ENCODE data around the gene CARNS1.
"Not testable (repeated sequence)": the region's sequence is repeated elsewhere in the genome, so short reads cannot be mapped to it uniquely, and the experiment has no call there.

The CARNS1 gene

DNA sequence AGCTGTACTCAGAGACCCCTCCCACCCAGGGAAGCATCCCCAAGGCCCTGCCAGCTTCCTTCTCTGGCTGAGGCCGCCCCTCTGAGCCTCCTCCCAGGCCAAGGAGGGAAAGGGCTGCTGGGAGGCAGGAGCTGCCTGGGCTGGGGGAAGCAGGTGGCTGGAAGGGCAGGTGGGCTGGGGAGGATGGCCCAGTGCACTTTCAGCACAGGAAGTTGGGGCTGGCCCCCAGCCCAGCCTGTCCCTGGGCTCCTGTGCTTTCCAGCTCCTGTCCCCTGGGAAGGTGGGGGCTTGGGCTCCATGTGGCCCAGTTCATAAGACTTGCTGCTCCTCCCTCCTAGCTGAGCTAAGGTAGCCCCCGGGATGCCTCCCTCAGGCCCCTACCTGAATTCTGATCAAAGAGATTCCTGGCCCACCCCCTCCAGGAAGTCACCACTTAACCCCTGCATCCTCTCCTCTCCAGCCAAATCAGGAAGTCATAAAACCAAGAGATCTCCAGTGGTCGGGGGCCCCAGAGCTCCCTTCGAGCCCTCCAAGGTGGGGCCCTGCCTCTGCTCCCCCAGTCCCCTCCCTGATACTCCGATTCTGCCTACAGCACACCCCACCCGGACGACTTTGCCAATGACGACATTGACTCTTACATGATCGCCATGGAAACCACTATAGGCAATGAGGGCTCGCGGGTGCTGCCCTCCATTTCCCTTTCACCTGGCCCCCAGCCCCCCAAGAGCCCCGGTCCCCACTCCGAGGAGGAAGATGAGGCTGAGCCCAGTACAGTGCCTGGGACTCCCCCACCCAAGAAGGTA lies 18.7 kb upstream of the CARNS1 start:
- no peak overlapping the region for H3K27ac ChIP-seq
- DNase-seq (ENCODE audit: low read depth, low spot score) = no peak

DNA sequence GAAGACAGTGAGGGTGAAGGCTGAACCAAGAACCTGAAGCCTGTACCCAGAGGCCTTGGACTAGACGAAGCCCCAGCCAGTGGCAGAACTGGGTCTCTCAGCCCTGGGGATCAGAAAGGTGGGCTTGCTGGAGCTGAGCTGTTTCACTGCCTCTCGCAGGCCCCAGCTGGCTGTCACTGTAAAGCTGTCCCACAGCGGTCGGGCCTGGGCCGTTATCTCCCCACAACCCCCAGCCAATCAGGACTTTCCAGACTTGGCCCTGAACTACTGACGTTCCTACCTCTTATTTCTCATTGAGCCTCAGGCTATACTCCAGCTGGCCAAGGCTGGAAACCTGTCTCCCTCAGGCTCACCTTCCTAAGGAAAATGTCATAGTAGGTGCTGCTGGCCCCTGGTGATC lies 17.9 kb upstream of the CARNS1 start:
- no peak overlapping the region for H3K27ac ChIP-seq
- no peak for DNase-seq (ENCODE audit: low read depth, low spot score)

DNA sequence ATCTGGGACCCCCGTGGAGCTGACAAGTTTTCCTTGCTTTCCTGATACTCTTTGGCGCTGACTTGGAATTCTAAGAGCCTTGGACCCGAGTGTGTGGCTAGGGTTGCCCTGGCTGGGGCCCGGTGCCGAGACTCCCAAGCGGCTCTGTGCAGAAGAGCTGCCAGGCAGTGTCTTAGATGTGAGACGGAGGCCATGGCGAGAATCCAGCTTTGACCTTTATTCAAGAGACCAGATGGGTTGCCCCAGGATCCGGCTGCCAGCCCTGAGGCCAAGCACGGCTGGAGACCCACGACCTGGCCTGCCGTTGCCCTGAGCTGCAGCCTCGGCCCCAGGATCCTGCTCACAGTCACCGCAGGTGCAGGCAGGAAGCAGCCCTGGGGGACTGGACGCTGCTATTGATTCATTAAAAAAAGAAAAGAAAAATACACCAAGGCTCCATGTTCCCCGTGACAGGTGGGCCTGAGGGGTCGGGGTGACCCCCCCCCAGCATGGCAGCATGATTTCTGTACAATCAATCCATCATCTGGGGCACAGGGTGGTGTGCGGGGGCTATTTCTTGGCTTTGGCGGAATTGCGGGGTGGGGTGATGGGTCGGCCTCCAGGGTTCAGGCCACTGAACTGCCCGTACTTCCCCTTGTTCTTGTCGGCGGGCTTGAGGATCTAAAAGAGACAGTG lies 17.4 kb upstream of the CARNS1 start:
- no peak for DNase-seq (ENCODE audit: low read depth, low spot score)
- no peak overlapping the region for H3K27ac ChIP-seq

DNA sequence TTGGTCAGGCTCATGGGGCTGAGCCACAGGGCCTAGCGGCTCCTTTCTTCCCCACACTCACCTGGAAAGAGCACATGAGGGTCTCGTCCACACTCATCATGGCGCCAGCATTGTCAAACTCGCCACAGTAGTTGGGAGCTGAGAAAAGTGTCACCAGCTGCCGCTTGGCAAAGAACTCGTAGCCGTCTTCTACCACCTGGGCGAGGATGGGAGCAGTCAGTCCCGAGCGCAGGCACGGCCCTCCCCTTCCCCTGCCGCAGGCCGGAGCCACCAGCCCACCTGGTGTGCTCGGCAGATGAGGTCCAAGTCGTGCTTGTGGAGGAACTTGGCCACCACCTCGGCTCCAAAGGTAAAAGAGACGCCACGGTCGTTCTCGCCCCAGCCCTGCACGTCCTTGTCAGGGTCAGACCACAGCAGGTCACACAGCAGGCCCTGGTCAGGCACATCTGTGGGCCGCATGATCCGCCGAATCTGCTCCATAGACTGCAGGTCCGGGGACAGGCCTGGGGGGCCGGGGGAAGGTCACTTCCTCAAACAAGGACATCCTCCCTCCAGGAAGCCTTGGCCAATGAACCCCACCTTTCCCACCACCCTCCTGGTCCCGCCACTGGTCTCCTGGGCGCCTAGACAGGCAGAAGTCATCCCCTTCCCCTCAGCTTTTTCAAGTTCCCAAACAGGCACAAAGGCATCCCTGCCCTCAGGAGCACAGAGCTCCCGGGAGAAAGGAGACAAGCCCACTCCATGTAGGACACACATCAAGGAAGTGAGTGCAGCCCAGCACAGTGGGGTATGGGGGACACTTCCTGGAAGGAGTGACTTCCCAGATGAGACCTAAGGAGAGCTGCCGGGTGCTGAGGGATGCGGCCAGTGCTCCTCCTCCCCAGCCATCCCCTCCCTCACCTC lies 16.6 kb upstream of the CARNS1 start:
- H3K27ac ChIP-seq = no peak overlapping the region

DNA sequence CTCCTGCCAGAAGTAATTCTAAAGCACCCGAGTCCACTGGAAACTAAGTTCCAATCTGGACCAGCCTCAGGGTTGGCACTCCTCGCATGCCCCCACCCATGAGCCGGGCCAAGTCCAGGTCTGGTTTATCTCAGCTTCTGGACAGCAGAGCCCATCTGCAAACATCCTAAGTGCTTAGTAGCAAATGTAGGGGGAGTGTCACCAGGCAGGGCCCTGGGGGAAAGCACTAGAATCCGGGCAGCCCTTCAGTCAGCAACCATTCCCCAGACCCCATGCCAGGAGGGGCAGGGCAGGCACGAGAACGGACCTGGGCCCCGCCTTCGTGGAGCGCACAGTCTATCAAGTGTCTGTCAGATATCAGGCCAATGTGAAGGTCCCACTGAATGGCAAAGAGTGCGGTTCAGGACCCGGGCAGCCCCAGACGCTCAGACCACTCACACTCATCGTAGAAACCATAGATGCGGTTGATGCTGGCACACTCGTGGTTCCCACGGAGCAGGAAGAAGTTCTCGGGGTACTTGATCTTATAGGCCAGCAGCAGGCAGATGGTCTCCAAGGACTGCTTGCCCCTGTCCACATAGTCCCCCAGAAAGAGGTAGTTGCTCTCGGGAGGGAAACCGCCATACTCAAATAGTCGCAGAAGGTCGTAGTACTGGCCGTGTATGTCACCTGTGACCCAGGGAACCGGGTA lies 15.1 kb upstream of the CARNS1 start:
- H3K27ac ChIP-seq = peak overlapping the region; percentile 88
- no peak for DNase-seq (ENCODE audit: low read depth, low spot score)

More for the DNA sequence above, 16.6 kb upstream of the CARNS1 start:
- no peak for DNase-seq (ENCODE audit: low read depth, low spot score)

DNA sequence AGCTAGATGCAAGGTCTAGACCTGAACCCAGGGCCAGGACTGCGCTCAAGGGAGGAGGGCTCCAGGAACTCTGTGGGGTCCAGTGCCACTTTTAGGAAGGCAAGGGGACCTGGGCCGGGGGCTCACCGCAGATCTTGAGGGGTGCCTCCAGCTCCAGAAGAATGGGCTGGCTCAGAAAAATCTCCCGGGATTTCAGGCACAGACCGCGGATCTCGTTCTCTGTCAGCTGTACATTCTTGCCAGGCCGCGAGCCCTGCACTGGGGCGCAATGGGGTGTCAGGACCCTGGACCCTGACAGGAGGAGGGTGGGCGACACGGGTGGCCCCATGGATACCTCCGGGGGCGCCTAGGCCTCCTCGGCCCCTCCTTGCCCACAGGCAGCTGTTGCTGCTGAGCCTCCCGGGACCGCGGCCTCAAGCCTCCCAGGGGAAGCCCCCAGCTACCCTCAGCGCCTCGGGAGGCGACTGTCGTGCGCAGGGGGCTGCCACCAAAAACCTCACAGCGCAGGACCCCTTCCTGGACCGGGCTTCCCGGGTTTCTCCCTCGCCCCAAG lies 14.5 kb upstream of the CARNS1 start:
- H3K27ac ChIP-seq = peak overlapping the region; percentile 88
- DNase-seq (ENCODE audit: low read depth, low spot score) = no peak

DNA sequence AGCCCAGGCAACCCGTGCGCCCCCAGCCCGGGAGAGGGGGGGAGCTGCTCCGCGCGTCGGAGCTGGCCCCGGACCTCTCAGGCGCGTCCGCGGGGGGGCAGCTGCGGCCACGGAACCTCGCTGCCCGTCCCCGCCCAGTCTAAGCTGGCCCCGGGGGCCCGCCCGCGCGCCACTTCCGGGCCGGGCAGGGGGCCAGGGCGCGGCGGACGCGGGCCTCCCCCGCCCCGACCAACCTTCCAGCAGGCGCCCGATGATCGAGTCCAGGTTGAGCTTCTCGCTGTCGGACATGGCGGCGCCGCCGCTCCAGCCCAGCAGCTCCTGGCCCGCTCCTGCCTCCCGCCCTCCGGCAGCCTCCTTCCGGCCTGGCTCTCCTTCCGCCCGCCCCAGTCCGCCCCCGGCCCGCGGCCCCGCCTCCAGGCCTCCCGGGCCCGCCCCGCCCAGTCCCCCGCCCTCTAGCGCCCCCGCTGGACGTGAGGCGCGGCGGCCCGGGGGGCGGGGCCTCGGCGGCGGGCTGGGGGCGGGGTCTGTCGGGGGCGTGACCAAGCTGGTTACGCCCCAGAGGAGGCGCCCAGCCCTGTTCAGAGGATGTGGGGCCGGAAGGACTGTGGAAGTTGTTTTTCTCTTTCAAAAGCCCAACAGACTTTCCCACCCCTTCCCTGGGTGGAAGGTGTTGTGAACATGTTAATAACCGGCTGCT lies 13.8 kb upstream of the CARNS1 start, which contains the start of gene PPP1CA:
PPP1CA (minus strand) TSS at position 364 of the 697 bp plus-strand sequence; CDS start at position 288, 76 bp downstream.
- DNase-seq (ENCODE audit: low read depth, low spot score) = no peak
- peak within 1 kb of the TSS; percentile 88 for H3K27ac ChIP-seq

DNA sequence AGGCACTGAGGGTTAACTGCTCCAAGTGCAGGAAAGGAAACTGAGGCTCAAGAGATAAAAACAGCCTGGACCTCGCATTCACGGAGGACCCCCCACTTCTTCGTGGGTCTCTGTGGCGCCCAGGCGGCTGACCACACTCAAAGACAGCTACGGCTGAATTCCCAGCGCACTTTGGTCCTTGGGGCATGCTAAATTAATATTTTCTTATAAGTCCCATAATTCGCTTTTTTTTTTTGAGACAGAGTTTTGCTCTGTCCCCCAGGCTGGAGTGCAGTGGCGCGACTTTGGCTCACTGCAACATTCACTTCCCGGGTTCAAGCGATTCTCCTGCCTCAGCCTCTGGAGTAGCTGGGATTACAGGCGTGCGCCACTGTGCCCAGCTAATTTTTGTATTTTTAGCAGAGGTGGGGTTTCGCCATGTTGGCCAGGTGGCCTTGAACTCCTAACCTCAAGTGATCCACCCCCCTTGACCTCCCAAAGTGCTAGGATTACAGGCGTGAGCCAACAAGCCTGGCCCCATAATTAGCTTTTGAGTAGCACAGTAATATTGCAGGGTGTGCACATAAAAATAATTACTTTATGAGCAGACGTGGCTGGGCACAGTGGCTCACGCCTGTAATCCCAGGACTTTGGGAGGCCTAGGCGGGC lies 13.2 kb upstream of the CARNS1 start:
- H3K27ac ChIP-seq = peak overlapping the region; percentile 88
- not testable (repeated sequence) for DNase-seq (ENCODE audit: low read depth, low spot score)

DNA sequence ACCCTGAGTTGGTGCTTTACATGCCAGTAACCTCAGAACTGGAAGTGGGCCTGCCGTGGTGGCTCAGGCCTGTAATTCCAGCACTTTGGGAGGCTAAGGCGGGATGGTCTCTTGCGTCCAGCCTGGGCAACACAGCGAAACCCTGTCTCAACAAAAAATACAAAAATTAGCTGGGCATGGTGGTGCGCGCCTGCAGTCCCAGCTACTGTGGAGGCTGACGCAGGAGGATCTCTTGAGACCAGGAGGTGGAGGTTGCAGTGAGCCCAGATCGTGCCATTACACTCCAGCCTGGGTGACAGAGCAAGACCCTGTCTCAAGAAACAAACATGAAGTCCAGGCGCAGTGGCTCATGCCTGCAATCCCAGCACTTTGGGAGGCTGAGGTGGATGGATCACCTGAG lies 12.4 kb upstream of the CARNS1 start:
- DNase-seq (ENCODE audit: low read depth, low spot score); H3K27ac ChIP-seq: not testable (repeated sequence)

DNA sequence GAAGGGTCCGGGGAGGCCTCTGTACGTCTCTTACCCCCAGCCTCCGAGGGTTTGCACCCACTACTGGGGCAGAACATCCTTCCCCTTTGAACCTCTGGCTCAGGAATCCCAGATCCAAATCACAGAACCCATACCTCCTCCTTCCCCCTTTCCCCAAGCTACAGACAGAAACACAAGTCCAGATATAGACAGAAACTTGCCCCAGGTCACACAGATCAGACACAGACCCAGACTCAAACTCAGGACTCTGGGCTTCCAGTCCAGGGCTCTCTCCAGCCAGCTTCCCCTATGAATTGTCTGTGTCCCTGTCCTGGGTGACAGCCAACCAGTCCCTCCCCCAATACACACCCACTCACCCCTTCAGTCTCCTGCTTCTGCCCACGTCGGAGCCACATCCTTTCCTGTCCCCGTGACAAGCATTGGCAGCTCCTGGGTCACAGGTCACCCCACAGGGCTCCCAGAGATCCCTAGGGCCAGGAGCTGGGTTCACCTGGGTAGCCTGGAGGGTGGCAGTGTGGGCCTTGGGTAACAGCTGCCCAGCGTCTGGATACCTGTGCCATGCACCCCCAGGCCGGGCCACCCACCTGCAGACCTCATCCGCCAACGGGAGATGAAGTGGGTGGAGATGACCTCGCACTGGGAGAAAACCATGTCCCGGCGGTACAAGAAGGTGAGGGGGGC lies 10.8 kb upstream of the CARNS1 start:
- no peak for DNase-seq (ENCODE audit: low read depth, low spot score)
- no peak overlapping the region for H3K27ac ChIP-seq

DNA sequence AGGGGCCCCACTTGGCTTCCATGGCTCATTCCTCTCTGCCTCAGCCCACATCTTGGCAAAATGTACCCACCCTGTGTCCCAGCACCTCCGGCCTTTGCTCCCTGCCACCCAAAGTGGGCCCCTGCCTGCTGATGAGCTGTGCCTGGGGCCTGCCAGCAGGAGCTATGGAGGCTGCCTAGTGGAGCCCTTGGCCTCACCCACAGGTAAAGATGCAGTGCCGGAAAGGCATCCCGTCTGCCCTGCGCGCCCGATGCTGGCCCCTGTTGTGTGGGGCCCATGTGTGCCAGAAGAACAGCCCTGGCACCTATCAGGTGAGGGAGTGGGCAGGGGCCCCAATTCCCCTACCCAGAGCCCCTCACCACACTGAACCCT lies 10.3 kb upstream of the CARNS1 start:
- no peak overlapping the region for H3K27ac ChIP-seq
- no peak for DNase-seq (ENCODE audit: low read depth, low spot score)

DNA sequence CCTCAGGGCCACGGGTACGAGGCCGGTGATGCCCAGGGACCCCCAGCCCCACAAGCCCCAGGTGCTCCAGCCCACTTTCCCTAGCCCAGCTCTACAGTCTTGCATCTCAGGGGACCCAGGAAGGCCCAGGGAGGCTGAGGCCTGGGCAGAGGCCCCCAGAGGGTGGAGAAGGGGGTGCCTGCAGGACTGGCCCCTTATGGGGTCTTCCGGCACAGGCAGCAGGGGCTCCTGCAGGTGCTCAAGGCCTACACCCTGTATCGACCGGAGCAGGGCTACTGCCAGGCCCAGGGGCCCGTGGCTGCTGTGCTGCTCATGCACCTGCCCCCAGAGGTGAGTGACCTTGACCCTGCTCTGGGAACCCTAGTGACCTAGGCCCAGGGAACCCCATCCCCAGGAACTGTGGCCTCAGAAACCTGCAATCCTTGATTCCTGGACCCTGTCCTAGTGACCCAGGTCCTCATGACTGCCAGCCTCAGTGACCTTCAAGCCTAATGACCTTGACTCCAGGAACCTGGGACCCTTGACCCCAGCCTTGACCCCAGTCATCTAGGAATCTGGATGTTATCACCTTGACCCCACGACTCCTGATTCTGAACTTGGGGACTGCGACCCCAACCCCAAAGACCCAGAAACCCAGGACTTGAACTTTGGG lies 9.7 kb upstream of the CARNS1 start:
- H3K27ac ChIP-seq = no peak overlapping the region
- DNase-seq (ENCODE audit: low read depth, low spot score) = no peak

DNA sequence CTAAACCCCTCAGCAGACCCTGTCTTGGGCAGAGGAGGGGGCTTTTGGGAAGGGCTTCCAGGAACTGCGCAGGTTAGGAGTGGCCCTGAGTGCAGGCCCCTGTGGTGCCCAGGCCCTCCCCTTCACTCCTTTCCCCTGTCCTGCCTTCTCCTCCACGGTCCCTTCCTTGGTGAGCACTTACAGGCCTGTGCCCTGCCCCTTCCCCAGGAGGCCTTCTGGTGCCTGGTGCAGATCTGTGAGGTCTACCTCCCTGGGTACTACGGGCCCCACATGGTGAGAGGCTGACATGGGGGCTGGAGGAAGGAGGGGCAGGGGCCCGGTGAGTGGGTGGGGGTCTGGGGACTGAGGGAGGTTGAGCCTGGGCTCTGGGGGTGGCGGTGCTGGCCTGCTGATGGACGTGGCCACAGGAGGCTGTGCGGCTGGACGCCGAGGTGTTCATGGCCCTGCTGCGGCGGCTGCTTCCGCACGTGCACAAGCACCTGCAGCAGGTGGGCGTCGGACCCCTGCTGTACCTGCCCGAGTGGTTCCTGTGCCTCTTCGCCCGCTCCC lies 9.0 kb upstream of the CARNS1 start:
- no peak for DNase-seq (ENCODE audit: low read depth, low spot score)
- no peak overlapping the region for H3K27ac ChIP-seq

DNA sequence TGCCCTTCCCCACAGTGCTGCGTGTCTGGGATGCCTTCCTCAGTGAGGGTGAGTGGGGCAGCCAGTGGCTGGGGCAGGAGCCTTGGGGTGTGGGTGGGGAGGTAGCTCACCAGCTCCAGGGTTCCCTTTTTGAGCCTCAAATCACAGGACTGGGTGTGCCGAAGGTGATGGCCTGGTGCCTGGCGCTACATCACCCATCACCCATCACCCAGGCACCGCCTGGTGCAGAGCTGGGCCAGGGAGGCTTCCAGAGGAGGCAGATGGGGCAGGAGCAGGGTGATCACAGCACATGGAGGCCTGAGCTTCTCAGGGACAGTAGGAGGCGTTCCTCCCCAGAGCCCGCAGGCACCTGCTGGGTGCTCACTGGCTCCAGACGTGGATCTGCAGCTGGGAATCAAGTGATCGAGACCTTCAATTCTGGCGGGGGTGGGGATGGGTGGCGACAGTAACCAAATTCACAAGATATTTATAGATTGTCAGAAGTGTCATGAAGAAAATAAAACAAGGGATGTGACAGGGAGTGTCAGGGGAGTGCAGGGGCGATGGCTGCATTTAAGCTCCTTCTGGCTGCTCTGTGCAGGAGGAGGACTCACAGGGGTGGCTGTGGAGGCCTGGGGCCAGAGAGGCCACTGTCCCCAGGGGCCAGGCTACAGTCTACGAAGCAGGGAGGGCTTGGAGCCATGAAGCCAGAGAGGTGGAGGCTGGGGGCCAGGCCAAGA lies 8.3 kb upstream of the CARNS1 start:
- H3K27ac ChIP-seq = no peak overlapping the region

DNA sequence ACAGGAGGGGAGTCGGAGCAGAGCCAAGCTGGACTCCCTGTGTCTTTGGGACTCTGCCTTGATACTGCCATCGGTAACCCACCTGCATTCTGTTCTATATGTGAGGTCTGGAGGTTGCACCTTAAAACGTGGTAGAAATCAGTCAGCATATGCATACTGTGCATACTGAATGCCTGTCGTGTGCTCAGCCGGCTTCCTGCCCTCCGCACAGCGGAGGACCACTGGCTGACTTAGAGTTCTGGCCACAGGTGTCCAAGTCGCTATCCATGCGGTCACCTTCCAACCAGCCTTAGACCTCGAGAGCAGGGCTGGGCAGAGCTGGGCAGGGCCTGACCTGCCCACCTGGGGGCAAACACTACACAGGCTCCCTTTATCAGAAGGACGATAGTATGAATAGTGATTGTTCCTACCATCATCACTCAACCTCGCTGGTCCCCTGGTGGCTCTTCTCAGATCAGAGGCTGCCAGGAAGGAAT lies 7.8 kb upstream of the CARNS1 start:
- H3K27ac ChIP-seq = no peak overlapping the region

More for the DNA sequence above, 8.3 kb upstream of the CARNS1 start:
- no peak for DNase-seq (ENCODE audit: low read depth, low spot score)

DNA sequence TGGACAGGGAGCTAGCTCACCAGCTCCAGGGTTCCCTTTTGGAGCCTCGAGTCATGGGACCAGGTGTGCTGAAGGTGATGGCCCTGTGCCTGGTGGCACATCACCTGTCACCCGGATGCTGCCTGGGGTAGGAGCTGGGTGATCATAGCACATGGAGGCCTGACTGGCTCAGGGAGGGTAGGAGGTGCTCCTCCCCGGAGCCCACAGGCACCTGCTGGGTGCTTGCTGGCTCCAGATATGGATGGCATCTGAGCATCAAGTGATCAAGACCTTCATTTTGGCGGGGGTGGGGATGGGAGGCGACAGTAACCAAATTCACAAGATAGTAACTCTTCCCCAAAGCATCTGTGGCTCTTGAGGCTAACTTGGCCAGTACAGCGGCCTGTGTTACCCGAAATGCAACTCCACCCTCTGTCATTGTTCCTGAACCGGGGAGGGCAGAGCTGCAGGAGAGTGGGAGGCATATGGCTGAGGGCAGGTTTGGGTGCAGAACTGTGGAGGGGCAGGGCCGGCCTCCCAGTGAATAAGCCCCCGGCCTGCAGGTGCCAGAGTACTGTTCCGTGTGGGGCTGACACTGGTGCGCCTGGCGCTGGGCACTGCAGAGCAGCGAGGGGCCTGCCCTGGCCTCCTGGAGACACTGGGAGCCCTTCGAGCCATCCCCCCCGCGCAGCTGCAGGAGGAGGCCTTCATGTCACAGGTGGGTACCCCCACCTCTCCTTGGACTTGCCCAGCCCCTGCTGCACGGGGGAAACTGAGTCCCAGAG lies 6.9 kb upstream of the CARNS1 start:
- H3K27ac ChIP-seq = no peak overlapping the region
- DNase-seq (ENCODE audit: low read depth, low spot score) = no peak

More for the DNA sequence above, 7.8 kb upstream of the CARNS1 start:
- DNase-seq (ENCODE audit: low read depth, low spot score) = no peak

Data from epithelial cell of prostate (primary cell).